NCI-H1930 (cell line): ENCODE measurements around the gene MAP9.
"Not testable (repeated sequence)": the region's sequence is repeated elsewhere in the genome, so short reads cannot be mapped to it uniquely, and the experiment has no call there.

ENCODE experiments used
- DNase-seq, 2 experiments: peaks; one replicate each; lab custom pipeline; 2025; lab: John Stamatoyannopoulos, UW

MAP9 gene

DNA sequence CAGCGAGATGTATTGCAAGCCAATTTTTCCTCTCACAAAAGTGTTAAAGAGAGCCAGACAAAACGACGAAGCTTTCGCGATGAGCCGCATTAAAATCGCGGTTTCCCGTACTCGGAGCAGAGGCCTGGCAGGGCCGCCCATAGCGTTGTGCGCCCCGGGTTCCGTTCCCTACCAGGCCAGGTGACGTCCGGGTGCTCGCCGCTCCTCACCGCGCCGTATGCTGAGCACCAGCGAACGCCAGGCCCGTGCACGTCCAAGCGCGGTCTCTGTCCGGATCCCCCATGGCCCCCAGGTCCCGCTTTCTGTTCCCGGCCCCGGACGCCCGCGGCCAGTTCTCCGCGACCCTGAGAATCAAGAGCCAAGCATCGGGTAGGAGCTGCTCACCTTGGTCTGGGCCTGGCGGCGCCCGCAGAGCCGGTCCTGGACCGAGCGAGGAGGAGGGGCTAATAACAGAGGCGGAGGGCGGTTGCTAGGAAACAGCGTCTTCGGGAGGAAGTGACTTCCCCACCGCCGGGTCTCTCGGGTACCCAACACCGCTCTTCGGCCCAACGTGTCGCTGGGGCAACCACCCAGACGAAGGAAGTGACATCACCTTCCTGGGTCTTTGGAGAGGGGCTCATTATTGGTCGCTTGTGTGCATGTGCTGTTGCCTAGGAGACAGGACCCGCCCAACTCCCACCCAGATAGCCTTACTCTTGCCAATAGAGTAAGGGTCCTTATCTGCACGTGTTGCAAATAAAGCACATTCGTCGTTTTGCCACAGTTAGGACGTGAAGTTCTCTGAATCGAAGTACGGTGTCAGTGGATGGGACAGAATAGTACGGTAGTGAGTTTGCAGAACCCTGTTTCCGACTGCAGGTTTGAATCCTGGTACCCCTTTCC is at the start of gene MAP9:
Gene MAP9 (minus strand): TSS at position 579 of the 882 bp plus-strand sequence. CDS start 1,115 bp downstream, outside the sequence.
- peak; percentile 98 to 99 for DNase-seq

- DNase-seq = not testable (repeated sequence)
Observed at GRCh38 chr4:155424778-155425177, 48.0 kb upstream of the MAP9 start.

DNA sequence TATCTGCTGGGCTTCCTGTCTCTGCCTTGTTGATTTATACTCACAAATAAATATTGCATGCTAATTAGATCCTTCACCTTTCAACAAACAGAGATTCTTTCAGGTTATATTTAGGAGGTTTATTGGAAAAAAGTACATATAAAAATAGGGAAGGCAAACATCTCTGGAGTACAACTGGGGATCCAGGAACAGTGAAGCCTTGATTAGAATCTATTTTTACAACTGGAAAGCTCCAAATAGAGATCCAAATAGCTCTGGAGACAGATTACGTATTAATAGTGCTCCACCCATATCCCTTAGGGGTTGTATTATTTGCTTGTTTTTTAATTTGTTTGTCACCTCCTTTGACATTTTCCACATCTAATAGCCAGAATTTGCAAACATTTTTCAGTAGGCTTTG is 46.9 kb upstream of the MAP9 start:
- DNase-seq = no peak

DNA sequence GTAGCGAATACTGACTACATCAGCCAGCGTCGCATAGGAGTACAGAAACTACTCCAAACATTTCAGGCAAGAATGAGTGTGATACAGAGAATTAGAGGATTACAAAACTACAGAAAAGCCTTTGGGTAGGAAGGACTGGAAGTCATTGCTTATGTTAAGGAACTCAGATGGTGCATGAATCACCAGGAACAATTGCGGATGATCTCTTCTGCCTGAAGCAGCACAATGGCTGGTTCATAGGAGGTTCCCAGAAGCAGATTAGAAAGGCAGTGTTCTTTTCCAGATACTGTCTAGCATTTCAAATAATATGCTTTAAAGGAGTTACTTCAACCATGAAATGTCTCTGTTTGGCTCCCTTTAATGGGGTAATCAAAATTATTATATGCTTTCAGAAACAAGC is 42.5 kb upstream of the MAP9 start:
- no peak for DNase-seq

GRCh38 chr4:155415662-155416061 is 38.9 kb upstream of the MAP9 start:
- no peak for DNase-seq

GRCh38 chr4:155413451-155413850 is 36.7 kb upstream of the MAP9 start:
- no peak for DNase-seq

DNA sequence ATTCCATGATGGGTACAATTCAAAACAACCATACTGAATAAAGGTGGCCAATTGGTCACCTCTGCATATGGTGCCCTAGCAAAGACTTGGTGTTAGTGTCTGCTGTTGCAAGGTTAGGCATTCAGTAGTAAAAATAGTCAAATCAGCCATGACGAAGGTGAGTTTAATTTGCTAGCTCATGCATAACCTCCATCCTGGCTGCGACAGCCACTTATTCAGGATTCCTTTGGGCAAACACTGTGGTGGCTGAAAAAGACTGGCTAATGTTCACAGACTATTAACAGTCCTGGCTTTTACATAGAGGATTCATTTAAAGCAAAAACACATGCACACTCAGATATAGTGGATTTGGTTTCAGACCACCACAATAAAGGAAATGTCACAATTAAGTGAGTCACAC is 34.8 kb upstream of the MAP9 start:
- no peak for DNase-seq

GRCh38 chr4:155408796-155409195 is 32.0 kb upstream of the MAP9 start:
- no peak for DNase-seq

GRCh38 chr4:155407480-155407879 is 30.7 kb upstream of the MAP9 start:
- no peak for DNase-seq

- DNase-seq = no peak
Observed at GRCh38 chr4:155405059-155405458, 28.3 kb upstream of the MAP9 start.

GRCh38 chr4:155403886-155404285 is 27.1 kb upstream of the MAP9 start:
- DNase-seq = peak; percentile 13 to 51

DNA sequence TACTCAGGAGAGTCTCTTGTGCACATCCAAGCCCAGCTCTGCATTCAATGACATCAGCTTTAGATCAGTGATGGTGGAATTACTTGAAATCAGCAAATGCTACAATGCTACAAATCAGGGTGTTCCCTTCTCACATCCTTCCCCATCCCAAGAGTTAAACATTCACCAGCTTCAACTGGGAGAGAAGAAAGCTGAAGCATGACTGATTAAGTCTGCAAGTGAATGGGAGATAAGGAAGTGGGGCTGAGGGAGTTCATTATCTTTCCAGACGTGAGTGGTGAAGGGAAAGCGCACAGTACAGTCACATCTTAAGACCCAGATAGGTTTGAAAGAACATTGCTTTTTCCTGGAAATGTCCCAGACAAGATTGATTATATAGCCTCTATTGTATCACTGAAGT is 26.2 kb upstream of the MAP9 start:
- DNase-seq = no peak

GRCh38 chr4:155400893-155401292 is 24.1 kb upstream of the MAP9 start:
- DNase-seq = no peak

GRCh38 chr4:155399974-155400697 is 23.4 kb upstream of the MAP9 start:
- DNase-seq = no peak

- no peak for DNase-seq
Observed at GRCh38 chr4:155392481-155393184, 15.9 kb upstream of the MAP9 start.

GRCh38 chr4:155391932-155392331 is 15.2 kb upstream of the MAP9 start:
- no peak for DNase-seq

DNA sequence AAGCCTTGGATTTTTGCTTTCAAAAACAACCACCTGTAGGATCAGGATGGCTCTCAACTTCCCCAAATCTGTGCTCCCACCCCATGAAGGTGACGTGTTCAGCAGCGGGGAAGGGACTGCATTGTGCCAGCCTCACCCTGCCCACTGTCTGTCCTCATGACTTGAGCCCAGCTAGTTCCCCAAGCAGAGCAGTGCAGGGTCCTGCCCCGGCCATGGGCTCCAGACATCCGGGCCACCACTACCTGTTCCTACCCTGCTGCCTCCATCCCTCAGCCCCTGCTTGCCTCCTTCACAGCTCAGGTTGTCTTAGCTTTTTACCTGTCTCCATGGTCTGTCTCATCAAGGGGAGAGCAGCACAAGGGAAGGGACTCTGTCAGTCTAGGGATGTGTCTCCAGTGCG is 11.4 kb upstream of the MAP9 start:
- DNase-seq = no peak

GRCh38 chr4:155383541-155383940 is 6.8 kb upstream of the MAP9 start:
- DNase-seq = no peak

DNA sequence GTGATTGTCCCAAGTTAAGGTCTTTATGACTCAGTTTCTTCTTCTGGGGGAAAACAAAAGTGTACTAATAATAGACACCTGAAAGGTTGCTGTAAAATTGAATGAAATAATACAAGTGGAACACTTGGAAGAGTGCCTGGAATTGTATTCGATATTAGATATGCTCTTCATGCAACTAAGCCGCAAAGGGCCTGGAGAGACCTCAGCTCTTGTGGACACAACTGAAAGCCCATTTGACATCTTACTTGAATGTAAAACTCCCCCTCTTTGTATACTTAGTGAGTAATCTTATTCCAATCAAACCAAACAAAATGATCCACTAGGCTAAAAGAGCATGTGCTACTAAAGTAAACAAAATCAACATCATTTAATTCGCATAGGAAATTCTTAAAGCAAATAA is 511 bp upstream of the MAP9 start:
- no peak for DNase-seq

DNA sequence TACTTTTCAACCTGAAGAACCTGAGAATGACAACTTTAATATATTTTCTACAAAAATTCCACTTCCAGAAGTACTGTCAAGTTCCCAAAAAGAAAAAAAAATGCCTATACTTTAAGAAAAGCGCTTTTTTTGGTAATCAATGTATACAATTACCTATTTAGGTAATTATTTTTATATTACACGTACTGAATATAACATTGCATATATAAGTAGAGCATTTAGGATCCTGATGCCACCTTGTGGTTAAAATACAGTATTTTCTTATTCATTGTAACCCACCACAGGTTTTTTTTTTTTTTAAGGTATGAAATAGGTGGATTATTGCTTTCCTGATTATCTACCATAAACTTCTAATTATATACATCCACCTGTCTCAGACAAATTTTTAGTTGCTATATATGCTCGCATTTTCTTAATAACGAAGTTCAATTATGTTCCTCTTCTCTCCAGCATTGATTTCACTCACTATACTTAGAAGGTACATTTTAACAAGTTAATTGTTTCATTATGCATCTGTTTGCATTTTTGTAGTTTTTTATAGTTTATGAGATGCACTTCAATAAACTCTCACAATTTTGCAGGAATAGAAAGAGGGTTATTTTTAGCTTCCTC is 5.2 kb downstream of the MAP9 start:
- peak in 1 of 2 experiments; percentile 11 for DNase-seq

- DNase-seq = no peak
Observed at GRCh38 chr4:155367608-155368007, 9.2 kb downstream of the MAP9 start.

- DNase-seq = peak in 1 of 2 experiments; percentile 6
Observed at GRCh38 chr4:155353923-155354540, 22.7 kb downstream of the MAP9 start.
